ENCODE data around the gene MMP14. TPM values are rescaled to one million over a fixed set of nuclear protein-coding genes. Genes with fewer than 3 reads are reported as not detected.

MMP14 gene
- total and polyA plus RNA-seq, 2 of the 8 experiments (the other 6 are each of a cell fraction or from before 2014, with no cell fraction given): 58.2 to 86.8 TPM

- TF ChIP-seq SIN3A (conservative IDR thresholded peaks at IDR 0.05 in 1 of 2, IDR thresholded peaks at IDR 0.05 in 1 of 2; ENCODE audit: low read depth in 1 of 2, low read length in 2 of 2): no peak
These were observed 10.5 kb downstream of the MMP14 start (continued) for GRCh38 chr14:22846811-22847307.

Measured in H1 (cell line).